T-helper 1 cell treated with Interleukin-12 subunit alpha and Interleukin-12 subunit beta and Interleukin-4 antibody, amounts not matched to agents 30 μg/mL and 1 μg/mL, for 36 hours (primary cell): ENCODE data around the gene SRGAP2B.
"Not testable (repeated sequence)": the region's sequence is repeated elsewhere in the genome, so short reads cannot be mapped to it uniquely, and the experiment has no call there.

Experiments
- H3K27ac Mint-ChIP-seq: one replicate; pipeline ENCODE4 v1.8.0; 2021; ENCODE audit warnings: mild to moderate bottlenecking, mixed read lengths
- H3K27me3 Mint-ChIP-seq: one replicate; pipeline ENCODE4 v1.8.0; 2021; ENCODE audit warnings: low read depth, mixed read lengths
- H3K36me3 Mint-ChIP-seq: one replicate; pipeline ENCODE4 v1.8.0; 2021; ENCODE audit warnings: low read depth, mixed read lengths
- H3K4me1 Mint-ChIP-seq: one replicate; pipeline ENCODE4 v1.8.0; 2021; ENCODE audit warnings: low read depth, mixed read lengths
- H3K4me3 Mint-ChIP-seq: one replicate; pipeline ENCODE4 v1.8.0; 2021; ENCODE audit warnings: mild to moderate bottlenecking, moderate library complexity, mixed read lengths
- H3K9me3 Mint-ChIP-seq: one replicate; pipeline ENCODE4 v1.8.0; 2021; ENCODE audit warnings: mixed read lengths

The SRGAP2B gene

GRCh38 chr1:144893710-144894438 lies 201.3 kb downstream of the SRGAP2B start:
- H3K27ac Mint-ChIP-seq, H3K4me1 Mint-ChIP-seq, H3K27me3 Mint-ChIP-seq, H3K4me3 Mint-ChIP-seq, H3K9me3 Mint-ChIP-seq, H3K36me3 Mint-ChIP-seq: not testable (repeated sequence)

GRCh38 chr1:144893062-144893461 lies 202.1 kb downstream of the SRGAP2B start:
- H3K4me3 Mint-ChIP-seq, H3K9me3 Mint-ChIP-seq, H3K27ac Mint-ChIP-seq, H3K4me1 Mint-ChIP-seq, H3K36me3 Mint-ChIP-seq, H3K27me3 Mint-ChIP-seq: not testable (repeated sequence)

GRCh38 chr1:144889450-144890115 lies 205.5 kb downstream of the SRGAP2B start:
- H3K4me3 Mint-ChIP-seq, H3K27ac Mint-ChIP-seq, H3K27me3 Mint-ChIP-seq, H3K9me3 Mint-ChIP-seq, H3K4me1 Mint-ChIP-seq, H3K36me3 Mint-ChIP-seq: not testable (repeated sequence)

GRCh38 chr1:144883022-144883421 lies 212.1 kb downstream of the SRGAP2B start:
- not testable (repeated sequence) for H3K27me3 Mint-ChIP-seq, H3K4me1 Mint-ChIP-seq, H3K9me3 Mint-ChIP-seq, H3K36me3 Mint-ChIP-seq, H3K4me3 Mint-ChIP-seq, H3K27ac Mint-ChIP-seq

GRCh38 chr1:144882343-144882742 lies 212.8 kb downstream of the SRGAP2B start:
- not testable (repeated sequence) for H3K36me3 Mint-ChIP-seq, H3K4me3 Mint-ChIP-seq, H3K27ac Mint-ChIP-seq, H3K9me3 Mint-ChIP-seq, H3K4me1 Mint-ChIP-seq, H3K27me3 Mint-ChIP-seq

GRCh38 chr1:144858607-144859006 lies 236.5 kb downstream of the SRGAP2B start:
- H3K36me3 Mint-ChIP-seq, H3K27ac Mint-ChIP-seq, H3K4me1 Mint-ChIP-seq, H3K27me3 Mint-ChIP-seq, H3K9me3 Mint-ChIP-seq, H3K4me3 Mint-ChIP-seq: not testable (repeated sequence)
